ENCODE measurements around the gene PRKACB.

DNA sequence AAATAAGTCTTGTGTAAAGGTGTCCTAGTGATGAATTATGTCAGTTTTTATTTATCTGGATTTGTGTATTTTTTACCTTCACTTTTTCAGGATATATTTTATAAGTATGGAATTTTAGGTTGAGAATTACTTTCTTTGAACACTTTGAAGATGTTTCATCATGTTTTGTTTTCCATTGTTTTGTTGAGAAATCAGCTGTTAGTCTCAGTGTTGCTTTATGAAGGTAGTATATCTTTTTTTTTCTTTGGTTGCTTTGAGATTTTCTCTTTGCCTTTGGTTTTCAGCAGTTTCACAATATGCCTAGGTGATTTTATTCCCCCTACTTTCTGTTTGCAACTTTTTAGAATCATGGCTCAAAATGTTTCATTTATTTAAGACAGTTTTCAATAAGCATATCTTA lies 48.8 kb upstream of the PRKACB start:
- TF ChIP-seq EZH2 (IDR thresholded peaks at IDR 0.05; ENCODE audit: insufficient read depth, low read length) = no peak
- TF ChIP-seq, protein P1, sequence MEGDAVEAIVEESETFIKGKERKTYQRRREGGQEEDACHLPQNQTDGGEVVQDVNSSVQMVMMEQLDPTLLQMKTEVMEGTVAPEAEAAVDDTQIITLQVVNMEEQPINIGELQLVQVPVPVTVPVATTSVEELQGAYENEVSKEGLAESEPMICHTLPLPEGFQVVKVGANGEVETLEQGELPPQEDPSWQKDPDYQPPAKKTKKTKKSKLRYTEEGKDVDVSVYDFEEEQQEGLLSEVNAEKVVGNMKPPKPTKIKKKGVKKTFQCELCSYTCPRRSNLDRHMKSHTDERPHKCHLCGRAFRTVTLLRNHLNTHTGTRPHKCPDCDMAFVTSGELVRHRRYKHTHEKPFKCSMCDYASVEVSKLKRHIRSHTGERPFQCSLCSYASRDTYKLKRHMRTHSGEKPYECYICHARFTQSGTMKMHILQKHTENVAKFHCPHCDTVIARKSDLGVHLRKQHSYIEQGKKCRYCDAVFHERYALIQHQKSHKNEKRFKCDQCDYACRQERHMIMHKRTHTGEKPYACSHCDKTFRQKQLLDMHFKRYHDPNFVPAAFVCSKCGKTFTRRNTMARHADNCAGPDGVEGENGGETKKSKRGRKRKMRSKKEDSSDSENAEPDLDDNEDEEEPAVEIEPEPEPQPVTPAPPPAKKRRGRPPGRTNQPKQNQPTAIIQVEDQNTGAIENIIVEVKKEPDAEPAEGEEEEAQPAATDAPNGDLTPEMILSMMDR (IDR thresholded peaks at IDR 0.05; ENCODE audit: insufficient read depth, low read depth, low read length) = no peak
